Ishikawa (cell line): Measurements from ENCODE around the gene MACROD2.

Experiments
- CEBPB ChIP-seq: IDR thresholded peaks from 2 replicates; pipeline ENCODE4 v1.6.1; 2012
- CREB1 ChIP-seq: IDR thresholded peaks from 2 replicates; pipeline ENCODE4 v1.6.1; 2012; ENCODE audit warnings: low read depth
- MAX ChIP-seq: IDR thresholded peaks from 2 replicates; pipeline ENCODE4 v1.6.1; 2012

- TF ChIP-seq CREB1 (no peak), MAX (no peak), CEBPB (no peak)
Observed at GRCh38 chr20:14649662-14650061, 654.3 kb downstream of the MACROD2 start.
